ENCODE results near the gene COMMD2. TPM values are rescaled to one million over a fixed set of nuclear protein-coding genes. Genes with fewer than 3 reads are reported as not detected.
A peak's percentile ranks its signal among the peaks of the same experiment; 100 is the strongest.

Gene COMMD2
- total RNA-seq, 2 experiments from 2014 or later = 27.3 to 28.0 TPM

DNA sequence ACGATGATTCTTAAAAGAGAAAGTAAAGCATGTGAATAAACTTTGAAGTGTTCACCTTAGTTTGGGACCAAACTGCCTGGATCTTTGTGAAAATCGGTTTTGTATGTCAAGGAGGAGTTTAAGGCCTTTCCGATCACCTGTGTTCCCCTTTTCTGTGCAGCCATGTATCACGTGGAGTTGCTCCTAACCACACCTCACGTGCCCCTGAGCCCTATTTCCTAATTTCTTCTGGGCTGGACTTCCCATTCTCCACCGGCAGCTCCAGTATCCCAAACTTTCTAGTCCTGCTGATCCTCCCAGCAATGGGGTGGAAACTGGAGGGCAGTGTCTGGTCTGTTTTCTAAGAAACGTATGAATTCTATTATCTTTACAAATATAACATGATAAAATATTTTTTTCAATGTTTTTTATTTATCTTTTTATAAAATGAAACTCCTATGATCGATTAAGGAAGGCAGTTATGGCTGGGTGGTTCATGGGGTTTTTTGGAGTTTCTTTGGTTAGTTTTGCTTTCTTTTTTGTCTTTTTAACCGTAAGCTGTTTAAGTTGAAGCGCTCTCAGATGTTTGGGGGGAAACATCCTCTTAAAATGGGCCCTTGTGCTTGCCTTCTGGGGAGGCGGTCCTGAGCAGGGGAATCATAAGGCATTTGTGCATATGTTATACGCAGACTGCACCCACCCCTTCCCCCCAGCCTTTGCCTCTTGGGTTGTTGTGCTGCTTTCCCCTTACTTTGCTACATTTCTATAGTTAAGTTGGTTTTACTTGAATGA, 50.9 kb downstream of the COMMD2 start:
- intact Hi-C loops (cut with micrococcal nuclease) = loop anchor here (5.0 kb wide), 1 partner anchor 51 kb away; the partner anchor contains the start of gene COMMD2
- no peaks in the 10 kb centered on the region for H3K36me3 Mint-ChIP-seq (ENCODE audit: low read depth)
- H3K4me1 Mint-ChIP-seq (ENCODE audit: low read depth) = peaks cover 3% of the 10 kb centered on the region
- peaks cover 18% of the 10 kb centered on the region for H3K9me3 Mint-ChIP-seq
- H3K27ac Mint-ChIP-seq = peak overlapping the region; percentile 71
- CTCF ChIA-PET = interaction anchor here (0.6 kb wide), 1 partner anchor 747 kb away, joined by 3 read pairs; no protein-coding TSS in a partner anchor
- H3K27me3 Mint-ChIP-seq (ENCODE audit: low read depth) = no peaks in the 10 kb centered on the region
- no peak overlapping the region for H3K4me3 Mint-ChIP-seq
- DNase-seq = peak; percentile 23

Other genes with a start within 250 kb of the COMMD2 start
- gene WWTR1, start 94.5 kb downstream of the COMMD2 start, total RNA-seq = under 1 TPM; 0.19 to 0.42 TPM
- gene ANKUB1, start 40.1 kb upstream of the COMMD2 start, total RNA-seq = not detected
- 10 to 100 TPM; 22.9 to 25.5 TPM for gene RNF13, start 60.7 kb upstream of the COMMD2 start, total RNA-seq
- 1 to 10 TPM; 4.0 to 4.5 TPM for gene PFN2, start 218.4 kb upstream of the COMMD2 start, total RNA-seq